ENCODE measurements around the gene PLEKHA6.

The PLEKHA6 gene

GRCh38 chr1:204203206-204203767 lies 156.4 kb downstream of the PLEKHA6 start:
- no peak for DNase-seq

GRCh38 chr1:204202481-204202880 lies 157.2 kb downstream of the PLEKHA6 start:
- no peak for DNase-seq

GRCh38 chr1:204201348-204202040 lies 158.2 kb downstream of the PLEKHA6 start:
- no peak for DNase-seq

GRCh38 chr1:204199579-204199978 lies 160.2 kb downstream of the PLEKHA6 start:
- no peak for DNase-seq

GRCh38 chr1:204198348-204199340 lies 161.1 kb downstream of the PLEKHA6 start:
- DNase-seq, result peak; percentile 39

GRCh38 chr1:204197068-204197467 lies 162.7 kb downstream of the PLEKHA6 start:
- no peak for DNase-seq

GRCh38 chr1:204196068-204196795 lies 163.5 kb downstream of the PLEKHA6 start, which contains the start of gene KISS1:
TSS of gene KISS1 (minus strand) at chr1:204196491. CDS start at chr1:204192876, 3,615 bp downstream.
- no peak for DNase-seq

GRCh38 chr1:204194771-204195170 lies 165.0 kb downstream of the PLEKHA6 start:
- no peak for DNase-seq

GRCh38 chr1:204194080-204194479 lies 165.6 kb downstream of the PLEKHA6 start:
- no peak for DNase-seq

- no peak for DNase-seq
Measured at GRCh38 chr1:204192589-204193352, 167.0 kb downstream of the PLEKHA6 start.

GRCh38 chr1:204192046-204192445 lies 167.7 kb downstream of the PLEKHA6 start:
- no peak for DNase-seq

- DNase-seq, result no peak
Measured at GRCh38 chr1:204191456-204191855, 168.3 kb downstream of the PLEKHA6 start.

- peak; percentile 57 for DNase-seq
Measured at GRCh38 chr1:204190212-204191211, 169.2 kb downstream of the PLEKHA6 start.

GRCh38 chr1:204188959-204189639 lies 170.6 kb downstream of the PLEKHA6 start:
- DNase-seq, result no peak

GRCh38 chr1:204186597-204186996 lies 173.1 kb downstream of the PLEKHA6 start:
- no peak for DNase-seq

GRCh38 chr1:204181116-204181515 lies 178.6 kb downstream of the PLEKHA6 start:
- no peak for DNase-seq

- no peak for DNase-seq
Measured at GRCh38 chr1:204180133-204180532, 179.6 kb downstream of the PLEKHA6 start.

- no peak for DNase-seq
Measured at GRCh38 chr1:204178487-204179281, 181.0 kb downstream of the PLEKHA6 start.

- no peak for DNase-seq
Measured at GRCh38 chr1:204177133-204177532, 182.6 kb downstream of the PLEKHA6 start.

Data from femur (tissue), 1 donor.